Stomach (tissue), 9 donors: ENCODE measurements around the gene CACNA2D3. TPM values are rescaled to one million over a fixed set of nuclear protein-coding genes. Genes with fewer than 3 reads are reported as not detected.

ENCODE experiments used
- DNase-seq, 2 donors: peaks; one replicate each; pipeline versions ENCODE4 v3.0.0 to v3.0.0-alpha.2; 2013 to 2019
- H3K27ac ChIP-seq, 5 donors: fragments of 200-600 bp in 4 of 5; sonication (generic) in 4 of 5; one replicate each; pipeline ENCODE4 v1.5.1; 2013 to 2019; ENCODE audit warnings: mild to moderate bottlenecking in 1 of 5, moderate library complexity in 1 of 5
- H3K27me3 ChIP-seq, 3 donors: fragments of 200-600 bp; sonication (generic); one replicate each; pipeline ENCODE4 v1.5.1; 2017 to 2019; ENCODE audit warnings: mixed run types in 1 of 3
- H3K36me3 ChIP-seq, 4 donors: fragments of 200-600 bp; sonication (generic); 1 replicate in 3 of 4; 2 replicates in 1 of 4; pipeline ENCODE4 v1.5.1; 2016 to 2019
- H3K4me1 ChIP-seq, 4 donors: fragments of 200-600 bp; sonication (generic); one replicate each; pipeline ENCODE4 v1.5.1; 2016 to 2019
- H3K4me3 ChIP-seq, 4 donors: fragments of 200-600 bp; sonication (generic) in 3 of 4; one replicate each; pipeline ENCODE4 v1.5.1; 2016 to 2019; ENCODE audit warnings: mild to moderate bottlenecking in 1 of 4
- H3K9me3 ChIP-seq, 4 donors: fragments of 200-600 bp; sonication (generic); one replicate each; pipeline ENCODE4 v1.5.1; 2016 to 2019
- EP300 ChIP-seq: sonication (generic); formaldehyde crosslinking; IDR thresholded peaks from one replicate; pipeline ENCODE4 v1.6.1; 2017; ENCODE audit warnings: antibody characterized with exemption
- POLR2A ChIP-seq, 4 donors: fragments of 450-650 bp; IDR thresholded peaks; one replicate each; pipeline ENCODE4 v1.6.1; 2016; ENCODE audit warnings: antibody characterized with exemption in 4 of 4, control low read depth in 2 of 4, mild to moderate bottlenecking in 1 of 4, moderate library complexity in 1 of 4
- POLR2AphosphoS5 ChIP-seq, 3 donors: sonication (generic); formaldehyde crosslinking; IDR thresholded peaks; one replicate each; pipeline ENCODE4 v1.6.1; 2016; ENCODE audit warnings: antibody characterized with exemption in 3 of 3
- WGBS, 5 donors: extraction: QIAGEN DNeasy Blood & Tissue Kit in 3 of 5; methylation state at CpG; one replicate each; pipeline versions ENCODE4 v1.1.5 to v1.1.7; 2013 to 2018; 5-methylcytosine and 5-hydroxymethylcytosine counted together
- intact Hi-C: fragments of 100-400 bp; cut with DNase I; formaldehyde crosslinking; loops from one replicate; pipeline ENCODE4 v1.15.1; 2023; ENCODE audit warnings: low total_unique reads
- polyA plus RNA-seq, 3 donors: library from polyadenylated mRNA; stranded (reverse); fragments of 200-250 nt; gene quantifications; one replicate each; pipeline ENCODE4 v1.2.3, GENCODE V29; 2013
- total RNA-seq, 5 donors: library from RNA; depleted of rRNA; stranded (reverse); fragments of >200 nt; gene quantifications; one replicate each; pipeline versions ENCODE4 v1.1.0 to v1.2.3, GENCODE V29; 2014 to 2016
- TF ChIP-seq, protein P1 (sequence below), 7 experiments: fragments of 450-650 bp in 4 of 7; fragments of 200-600 bp in 3 of 7; sonication (generic) in 3 of 7; IDR thresholded peaks; one replicate each; pipeline ENCODE4 v1.5.1; 2016 to 2019; ENCODE audit warnings: antibody characterized with exemption in 7 of 7, control low read depth in 2 of 7, mild to moderate bottlenecking in 1 of 7
- donor health status: healthy with polysubstance abuse.
- donor health status: Bipolar disorder and iron deficiency.
- donor health status: healthy.

CACNA2D3 gene
- total and polyA plus RNA-seq, 8 donors = 0.56 to 54.0 (median 2.9) TPM; not detected in 1

DNA sequence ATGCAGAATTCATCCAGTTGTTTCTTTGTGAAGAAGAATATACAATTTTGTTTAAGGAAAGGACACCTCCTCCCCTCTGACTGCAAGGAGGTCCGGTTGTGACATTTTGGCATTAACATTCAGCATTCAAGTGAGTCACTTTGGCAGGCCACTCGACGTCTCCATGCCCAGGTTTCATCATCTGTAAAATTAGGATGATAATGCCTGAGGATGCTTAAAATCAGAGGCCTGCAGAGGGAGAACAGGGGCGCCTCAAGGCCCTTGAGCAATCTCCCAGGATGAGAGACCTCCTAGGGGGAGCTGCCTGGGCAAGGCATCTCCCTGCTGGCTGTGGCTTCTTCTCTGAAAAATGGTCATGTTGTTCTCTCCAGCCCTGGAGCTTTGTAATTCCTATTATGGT lies 236.0 kb downstream of the CACNA2D3 start:
- no peak overlapping the region for H3K27ac ChIP-seq
- WGBS, 5 donors = 60 to 77% (median 71%) methylated on average over 4 of the region's 4 CpGs
- no peaks in the 10 kb centered on the region for H3K36me3 ChIP-seq
- H3K9me3 ChIP-seq = no peaks in the 10 kb centered on the region
- intact Hi-C loops = no loop called here
- no peaks in the 10 kb centered on the region for H3K27me3 ChIP-seq
- TF ChIP-seq POLR2AphosphoS5 (IDR thresholded peaks at IDR 0.05) (peak in 1 of 3 donors; percentile 29), EP300 (no peak)
- H3K4me1 ChIP-seq = peaks cover 5 to 37% (median 15%) of the 10 kb centered on the region in 4 donors
- peak in 1 of 2 donors; percentile 16 for DNase-seq
- H3K4me3 ChIP-seq = no peak overlapping the region

DNA sequence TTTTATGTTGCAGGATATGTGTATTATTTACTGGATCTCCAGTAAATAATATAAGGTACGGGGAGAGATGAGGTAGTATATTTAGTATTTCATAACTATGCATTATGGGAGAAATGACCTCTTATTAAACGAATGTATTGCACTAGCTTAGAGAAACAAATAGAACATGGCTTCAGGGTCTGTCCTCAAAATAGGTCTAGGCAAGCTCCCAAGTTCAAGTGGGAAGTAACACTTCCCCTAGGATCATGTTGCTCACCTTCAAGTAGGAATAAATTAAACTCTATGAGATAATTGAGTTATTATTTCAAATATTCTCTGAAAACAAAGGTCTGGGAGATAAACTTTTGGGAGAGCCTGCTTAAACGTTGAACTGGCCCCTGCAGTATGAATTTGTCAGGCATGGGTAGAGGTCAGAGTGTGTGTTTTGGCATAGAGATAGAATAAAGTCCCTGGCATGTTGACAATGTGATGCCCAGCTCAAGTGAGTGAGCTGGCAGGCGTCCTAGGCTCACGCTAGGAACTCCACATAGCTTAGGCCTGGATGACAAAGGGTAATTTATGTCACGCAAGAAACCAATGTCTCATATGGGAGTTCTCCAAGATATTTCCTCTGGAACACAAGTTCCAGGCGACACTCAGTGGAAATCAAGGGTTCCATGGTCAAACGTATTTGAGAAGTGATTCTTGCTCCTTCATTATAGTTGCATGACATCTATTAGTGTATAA lies 236.8 kb downstream of the CACNA2D3 start:
- no peak overlapping the region for H3K4me3 ChIP-seq
- H3K27ac ChIP-seq = no peak overlapping the region
- TF ChIP-seq EP300 (no peak), POLR2AphosphoS5 (IDR thresholded peaks at IDR 0.05) (no peak), POLR2A (IDR thresholded peaks at IDR 0.05) (no peak)
- TF ChIP-seq, protein P1, sequence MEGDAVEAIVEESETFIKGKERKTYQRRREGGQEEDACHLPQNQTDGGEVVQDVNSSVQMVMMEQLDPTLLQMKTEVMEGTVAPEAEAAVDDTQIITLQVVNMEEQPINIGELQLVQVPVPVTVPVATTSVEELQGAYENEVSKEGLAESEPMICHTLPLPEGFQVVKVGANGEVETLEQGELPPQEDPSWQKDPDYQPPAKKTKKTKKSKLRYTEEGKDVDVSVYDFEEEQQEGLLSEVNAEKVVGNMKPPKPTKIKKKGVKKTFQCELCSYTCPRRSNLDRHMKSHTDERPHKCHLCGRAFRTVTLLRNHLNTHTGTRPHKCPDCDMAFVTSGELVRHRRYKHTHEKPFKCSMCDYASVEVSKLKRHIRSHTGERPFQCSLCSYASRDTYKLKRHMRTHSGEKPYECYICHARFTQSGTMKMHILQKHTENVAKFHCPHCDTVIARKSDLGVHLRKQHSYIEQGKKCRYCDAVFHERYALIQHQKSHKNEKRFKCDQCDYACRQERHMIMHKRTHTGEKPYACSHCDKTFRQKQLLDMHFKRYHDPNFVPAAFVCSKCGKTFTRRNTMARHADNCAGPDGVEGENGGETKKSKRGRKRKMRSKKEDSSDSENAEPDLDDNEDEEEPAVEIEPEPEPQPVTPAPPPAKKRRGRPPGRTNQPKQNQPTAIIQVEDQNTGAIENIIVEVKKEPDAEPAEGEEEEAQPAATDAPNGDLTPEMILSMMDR (IDR thresholded peaks at IDR 0.05) = no peak
- intact Hi-C loops = no loop called here
- peaks cover 0 to 29% (median 8%) of the 10 kb centered on the region in 4 donors for H3K4me1 ChIP-seq
- no peaks in the 10 kb centered on the region for H3K36me3 ChIP-seq
- WGBS, 5 donors = 66 to 72% (median 68%) methylated on average over 8 of the region's 8 CpGs
- no peak for DNase-seq
- no peaks in the 10 kb centered on the region for H3K27me3 ChIP-seq
- no peaks in the 10 kb centered on the region for H3K9me3 ChIP-seq

DNA sequence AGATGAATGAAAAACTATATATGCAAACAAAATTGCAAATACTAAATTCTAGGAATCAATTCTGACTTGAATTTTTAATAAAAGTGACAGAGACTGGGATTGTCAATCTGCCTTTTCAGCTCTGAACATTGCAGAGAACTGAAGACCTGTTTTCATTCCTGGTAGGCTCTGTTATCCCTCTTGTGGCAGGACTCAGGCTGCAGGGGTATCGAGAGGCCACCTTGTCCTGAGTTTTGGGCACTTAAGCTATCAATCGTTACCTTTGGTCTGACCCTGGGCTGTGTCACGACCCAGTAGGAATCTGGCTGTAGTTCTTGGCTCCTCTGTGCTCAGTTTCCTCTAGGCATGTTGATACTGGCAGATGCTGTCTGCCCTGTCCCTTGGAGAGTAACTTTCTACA lies 238.0 kb downstream of the CACNA2D3 start:
- H3K9me3 ChIP-seq = no peaks in the 10 kb centered on the region
- H3K4me3 ChIP-seq = no peak overlapping the region
- TF ChIP-seq POLR2A (IDR thresholded peaks at IDR 0.05) (no peak), EP300 (no peak), POLR2AphosphoS5 (IDR thresholded peaks at IDR 0.05) (no peak)
- TF ChIP-seq, protein P1 (IDR thresholded peaks at IDR 0.05) = no peak
- no peak for DNase-seq
- H3K4me1 ChIP-seq = peaks cover 0 to 22% (median 7%) of the 10 kb centered on the region in 4 donors
- intact Hi-C loops = no loop called here
- no peak overlapping the region for H3K27ac ChIP-seq
- no peaks in the 10 kb centered on the region for H3K36me3 ChIP-seq
- WGBS, 5 donors = 42 to 67% (median 49%) methylated on average over 3 of the region's 3 CpGs
- no peaks in the 10 kb centered on the region for H3K27me3 ChIP-seq

DNA sequence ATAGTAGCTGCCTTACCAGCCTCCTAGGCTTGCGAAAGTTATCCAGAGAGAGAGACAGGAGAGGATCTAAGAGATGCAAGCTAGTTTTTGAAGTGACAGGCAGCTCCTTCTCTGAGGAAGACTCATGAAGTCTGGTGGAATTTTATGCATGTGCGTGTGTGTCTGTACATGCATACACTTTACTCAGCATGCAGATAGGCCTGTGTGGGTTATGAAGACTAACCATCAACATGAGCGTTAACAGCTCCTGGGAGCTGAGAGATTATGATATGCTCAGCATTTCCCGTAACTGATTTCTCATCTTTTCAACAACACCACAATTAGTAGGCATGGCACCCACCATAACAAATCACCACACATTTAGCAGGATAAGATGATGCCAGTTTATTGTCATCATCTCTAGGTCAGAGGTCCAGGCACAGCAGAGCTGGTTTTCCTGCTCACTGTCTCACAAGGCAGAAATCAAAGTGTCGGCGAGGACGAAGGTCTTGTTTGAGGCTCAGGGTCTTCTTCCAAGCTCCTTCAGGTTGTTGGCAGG lies 239.5 kb downstream of the CACNA2D3 start:
- WGBS, 5 donors = 91 to 97% (median 95%) methylated on average over 7 of the region's 7 CpGs
- H3K4me1 ChIP-seq = peaks cover 0 to 17% (median 2%) of the 10 kb centered on the region in 4 donors
- no peak for TF ChIP-seq EP300
- TF ChIP-seq, protein P1 (IDR thresholded peaks at IDR 0.05) = no peak
- TF ChIP-seq POLR2A (IDR thresholded peaks at IDR 0.05) = no peak
- TF ChIP-seq POLR2AphosphoS5 (IDR thresholded peaks at IDR 0.05) = no peak
- H3K36me3 ChIP-seq = no peaks in the 10 kb centered on the region
- no peak for DNase-seq
- H3K27me3 ChIP-seq = no peaks in the 10 kb centered on the region
- intact Hi-C loops = no loop called here
- no peaks in the 10 kb centered on the region for H3K9me3 ChIP-seq
- H3K27ac ChIP-seq = no peak overlapping the region
- no peak overlapping the region for H3K4me3 ChIP-seq
